Lung (tissue), 12 donors: Measurements from ENCODE around the gene THRB. TPM values are rescaled to one million over a fixed set of nuclear protein-coding genes. Genes with fewer than 3 reads are reported as not detected.

ENCODE experiments used
- ATAC-seq: fragments of 200-7000 bp; cut with Tn5 transposase; one replicate; pipeline ENCODE4 v1.9.1; 2020; ENCODE audit warnings: moderate number of reproducible peaks; ENCODE audit not compliant: insufficient read depth, low FRiP score
- DNase-seq, 3 donors: peaks; one replicate each; pipeline ENCODE4 v3.0.0-alpha.2; 2013 to 2017
- H3K27ac ChIP-seq, 2 donors: one replicate each; pipeline ENCODE4 v1.5.1; 2013; ENCODE audit warnings: mild to moderate bottlenecking in 2 of 2, moderate library complexity in 2 of 2, control low read depth in 1 of 2, inconsistent platforms in 1 of 2, low read depth in 1 of 2, low read length in 1 of 2
- H3K27me3 ChIP-seq, 3 donors: one replicate each; pipeline ENCODE4 v1.5.1; 2013; ENCODE audit warnings: low read length in 2 of 3; ENCODE audit not compliant: control insufficient read depth in 3 of 3, insufficient read depth in 3 of 3
- H3K36me3 ChIP-seq, 4 donors: one replicate each; pipeline ENCODE4 v1.5.1; 2013; ENCODE audit warnings: low read length in 4 of 4, mild to moderate bottlenecking in 1 of 4, moderate library complexity in 1 of 4; ENCODE audit not compliant: control insufficient read depth in 4 of 4, insufficient read depth in 4 of 4
- H3K4me1 ChIP-seq, 5 donors: one replicate each; pipeline ENCODE4 v1.5.1; 2013; ENCODE audit warnings: low read length in 5 of 5, mild to moderate bottlenecking in 2 of 5, moderate library complexity in 1 of 5; ENCODE audit not compliant: control insufficient read depth in 5 of 5, insufficient read depth in 5 of 5
- H3K4me3 ChIP-seq: one replicate; pipeline ENCODE4 v1.5.1; 2013; ENCODE audit warnings: mild to moderate bottlenecking, control low read depth, moderate library complexity
- H3K9ac ChIP-seq, 2 donors: one replicate each; pipeline ENCODE4 v1.5.1; 2013; ENCODE audit warnings: low read length in 2 of 2, control low read depth in 1 of 2; ENCODE audit not compliant: insufficient read depth in 1 of 2
- H3K9me3 ChIP-seq, 4 donors: one replicate each; pipeline ENCODE4 v1.5.1; 2013; ENCODE audit warnings: low read length in 3 of 4, mild to moderate bottlenecking in 1 of 4, moderate library complexity in 1 of 4; ENCODE audit not compliant: control insufficient read depth in 4 of 4, insufficient read depth in 3 of 4
- CTCF ChIP-seq: IDR thresholded peaks from 2 replicates; pipeline ENCODE4 v1.5.1; 2012; ENCODE audit warnings: mild to moderate bottlenecking; ENCODE audit errors: control extremely low read depth, extremely low read depth
- WGBS, 2 donors: extraction: QIAGEN DNeasy Blood & Tissue Kit; methylation state at CpG; one replicate each; pipeline ENCODE4 v1.1.7; 2013; 5-methylcytosine and 5-hydroxymethylcytosine counted together
- polyA plus RNA-seq, 2 donors: library from polyadenylated mRNA; stranded (reverse); fragments of 200-250 nt; gene quantifications; one replicate each; pipeline ENCODE4 v1.2.1, GENCODE V29; 2013
- total RNA-seq, 2 donors: library from RNA; depleted of rRNA in 1 of 2; stranded (reverse); fragments of >200 nt in 1 of 2; gene quantifications; one replicate each; pipeline ENCODE4 v1.2.1, GENCODE V29; 2014 to 2021
- donor health status: control.
- donor health status: control.
- donor health status: Bipolar disorder and iron deficiency.
- donor health status: healthy.
- donor health status: DM: yes; HTN: yes; CAD: no.

Gene THRB
- total and polyA plus RNA-seq, 4 donors: 2.1 to 23.5 (median 6.1) TPM

- ATAC-seq: no peak
- no peak overlapping the region for H3K4me3 ChIP-seq
- WGBS, 2 donors: 90 to 92% methylated on average over 2 of the region's 2 CpGs
- H3K4me1 ChIP-seq: peaks cover 0 to 14% (median 8%) of the 10 kb centered on the region in 5 donors
- H3K27ac ChIP-seq: no peak overlapping the region
- no peak for TF ChIP-seq CTCF
- H3K27me3 ChIP-seq: no peaks in the 10 kb centered on the region
- no peak overlapping the region for H3K9ac ChIP-seq
- DNase-seq: no peak
- no peaks in the 10 kb centered on the region for H3K9me3 ChIP-seq
- H3K36me3 ChIP-seq: no peaks in the 10 kb centered on the region
Observed at GRCh38 chr3:24245056-24245455, 249.6 kb downstream of the THRB start.

- no peak overlapping the region for H3K27ac ChIP-seq
- H3K9ac ChIP-seq: no peak overlapping the region
- H3K4me1 ChIP-seq: peaks cover 0 to 14% (median 8%) of the 10 kb centered on the region in 5 donors
- H3K36me3 ChIP-seq: no peaks in the 10 kb centered on the region
- no peaks in the 10 kb centered on the region for H3K27me3 ChIP-seq
- DNase-seq (no peak), ATAC-seq (no peak)
- 96% methylated on average over 1 of the region's 1 CpG for WGBS, 2 donors
- H3K4me3 ChIP-seq: no peak overlapping the region
- no peaks in the 10 kb centered on the region for H3K9me3 ChIP-seq
- TF ChIP-seq CTCF: no peak
Observed at GRCh38 chr3:24244491-24244890, 250.2 kb downstream of the THRB start.

DNA sequence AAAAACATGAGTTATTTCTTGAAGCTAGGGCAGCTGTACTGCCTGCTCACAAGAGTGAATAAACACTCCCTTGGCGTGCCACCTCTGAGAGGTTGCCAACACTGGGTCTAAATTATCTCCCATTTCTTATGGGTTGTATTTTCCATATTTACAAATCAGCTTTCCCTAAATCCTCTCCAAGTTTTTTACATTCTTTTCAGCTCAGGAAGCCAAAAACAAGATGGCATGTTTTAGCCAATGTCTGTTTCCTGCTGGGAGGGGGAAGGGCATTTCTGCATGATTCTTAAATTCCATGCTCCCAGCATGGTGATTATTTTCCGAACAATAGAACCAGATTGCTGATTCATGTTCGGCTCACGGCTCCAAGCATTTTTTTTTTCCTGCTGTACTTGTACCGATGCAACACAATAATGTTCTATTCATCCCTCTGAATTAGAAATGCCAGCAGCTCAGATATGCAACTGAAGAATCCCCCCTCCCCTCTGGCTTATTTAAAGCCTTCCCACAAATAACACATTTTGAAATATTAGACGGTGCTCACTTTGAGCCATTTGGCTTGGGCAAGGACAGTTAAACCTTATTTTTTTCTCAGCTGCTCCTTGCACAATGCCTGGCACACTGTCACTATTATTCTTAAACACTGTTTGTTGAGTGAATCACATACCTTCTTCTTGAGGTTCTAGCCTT, 252.5 kb downstream of the THRB start:
- peak; percentile 29 to 81 (median 77) for DNase-seq
- H3K4me3 ChIP-seq: no peak overlapping the region
- no peaks in the 10 kb centered on the region for H3K9me3 ChIP-seq
- no peak overlapping the region for H3K9ac ChIP-seq
- peak overlapping the region in 1 of 2 donors; percentile 52 for H3K27ac ChIP-seq
- no peaks in the 10 kb centered on the region for H3K27me3 ChIP-seq
- H3K4me1 ChIP-seq: peaks cover 4 to 15% (median 8%) of the 10 kb centered on the region in 5 donors
- no peak for ATAC-seq
- no peaks in the 10 kb centered on the region for H3K36me3 ChIP-seq
- TF ChIP-seq CTCF: no peak
- 41 to 52% methylated on average over 6 of the region's 6 CpGs for WGBS, 2 donors

- peaks cover 4 to 15% (median 8%) of the 10 kb centered on the region in 5 donors for H3K4me1 ChIP-seq
- no peak overlapping the region for H3K27ac ChIP-seq
- no peaks in the 10 kb centered on the region for H3K27me3 ChIP-seq
- 95 to 97% methylated on average over 6 of the region's 6 CpGs for WGBS, 2 donors
- no peak overlapping the region for H3K4me3 ChIP-seq
- DNase-seq: no peak
- ATAC-seq: no peak
- no peaks in the 10 kb centered on the region for H3K36me3 ChIP-seq
- TF ChIP-seq CTCF: no peak
- H3K9ac ChIP-seq: no peak overlapping the region
- H3K9me3 ChIP-seq: no peaks in the 10 kb centered on the region
Observed at GRCh38 chr3:24240306-24240705, 254.3 kb downstream of the THRB start.
